GM12801 (cell line): ENCODE data around the gene RAB7A.

Source experiments
- CTCF ChIP-seq: IDR thresholded peaks from one replicate; pipeline ENCODE4 v1.5.1; 2011; ENCODE audit warnings: control low read depth; ENCODE audit not compliant: insufficient read length; ENCODE audit errors: extremely low read depth

The RAB7A gene

GRCh38 chr3:128714887-128715491, 11.0 kb upstream of the RAB7A start:
- TF ChIP-seq CTCF = no peak

GRCh38 chr3:128720891-128721290, 5.1 kb upstream of the RAB7A start:
- no peak for TF ChIP-seq CTCF

GRCh38 chr3:128723477-128723876, 2.5 kb upstream of the RAB7A start:
- no peak for TF ChIP-seq CTCF

GRCh38 chr3:128725547-128726022, 398 bp upstream of the RAB7A start:
- TF ChIP-seq CTCF = no peak

GRCh38 chr3:128727059-128727458, 1.1 kb downstream of the RAB7A start:
- no peak for TF ChIP-seq CTCF

- no peak for TF ChIP-seq CTCF
Observed at GRCh38 chr3:128727485-128727884, 1.5 kb downstream of the RAB7A start.

- no peak for TF ChIP-seq CTCF
Observed at GRCh38 chr3:128727996-128728395, 2.0 kb downstream of the RAB7A start.
